ENCODE measurements around the gene SMARCD2.

DNA sequence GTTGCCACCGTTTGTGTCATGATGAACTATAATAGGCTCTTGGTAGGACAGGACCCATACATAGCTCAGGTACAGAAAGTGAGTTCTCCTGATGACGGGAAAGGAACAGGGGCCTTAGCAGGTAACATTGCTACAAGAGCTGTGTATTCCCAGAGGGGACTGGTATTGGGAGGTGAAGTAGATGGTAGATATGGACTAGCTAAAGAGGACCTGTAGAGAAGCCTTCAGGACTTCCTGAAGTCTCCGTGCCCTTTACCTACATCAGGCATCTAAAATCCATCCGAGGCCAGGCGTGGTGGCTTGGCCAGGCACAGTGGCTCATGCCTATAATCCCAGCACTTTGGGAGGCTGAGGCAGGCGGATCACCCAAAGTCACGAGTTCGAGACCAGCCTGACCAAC lies 12.7 kb upstream of the SMARCD2 start:
- no peak for TF ChIP-seq POLR2A (IDR thresholded peaks at IDR 0.05)
- TF ChIP-seq, protein P1, sequence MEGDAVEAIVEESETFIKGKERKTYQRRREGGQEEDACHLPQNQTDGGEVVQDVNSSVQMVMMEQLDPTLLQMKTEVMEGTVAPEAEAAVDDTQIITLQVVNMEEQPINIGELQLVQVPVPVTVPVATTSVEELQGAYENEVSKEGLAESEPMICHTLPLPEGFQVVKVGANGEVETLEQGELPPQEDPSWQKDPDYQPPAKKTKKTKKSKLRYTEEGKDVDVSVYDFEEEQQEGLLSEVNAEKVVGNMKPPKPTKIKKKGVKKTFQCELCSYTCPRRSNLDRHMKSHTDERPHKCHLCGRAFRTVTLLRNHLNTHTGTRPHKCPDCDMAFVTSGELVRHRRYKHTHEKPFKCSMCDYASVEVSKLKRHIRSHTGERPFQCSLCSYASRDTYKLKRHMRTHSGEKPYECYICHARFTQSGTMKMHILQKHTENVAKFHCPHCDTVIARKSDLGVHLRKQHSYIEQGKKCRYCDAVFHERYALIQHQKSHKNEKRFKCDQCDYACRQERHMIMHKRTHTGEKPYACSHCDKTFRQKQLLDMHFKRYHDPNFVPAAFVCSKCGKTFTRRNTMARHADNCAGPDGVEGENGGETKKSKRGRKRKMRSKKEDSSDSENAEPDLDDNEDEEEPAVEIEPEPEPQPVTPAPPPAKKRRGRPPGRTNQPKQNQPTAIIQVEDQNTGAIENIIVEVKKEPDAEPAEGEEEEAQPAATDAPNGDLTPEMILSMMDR (IDR thresholded peaks at IDR 0.05) = no peak
